Measurements from ENCODE around the gene BBS9. TPM values are rescaled to one million over a fixed set of nuclear protein-coding genes. Genes with fewer than 3 reads are reported as not detected.

BBS9 gene
- total RNA-seq, 4 donors from 2014 or later = 22.0 to 72.5 (median 35.9) TPM

GRCh38 chr7:33626869-33627268 lies 497.5 kb downstream of the BBS9 start:
- no peak for DNase-seq (ENCODE audit: low spot score in 2 of 2)
- no peaks in the 10 kb centered on the region for H3K4me1 ChIP-seq
- H3K36me3 ChIP-seq = peaks cover 0 to 17% (median 0%) of the 10 kb centered on the region in 3 donors
- 92 to 97% methylated on average over 2 of the region's 2 CpGs for WGBS, 2 donors
- no peaks in the 10 kb centered on the region for H3K27me3 ChIP-seq
- TF ChIP-seq, protein P1, sequence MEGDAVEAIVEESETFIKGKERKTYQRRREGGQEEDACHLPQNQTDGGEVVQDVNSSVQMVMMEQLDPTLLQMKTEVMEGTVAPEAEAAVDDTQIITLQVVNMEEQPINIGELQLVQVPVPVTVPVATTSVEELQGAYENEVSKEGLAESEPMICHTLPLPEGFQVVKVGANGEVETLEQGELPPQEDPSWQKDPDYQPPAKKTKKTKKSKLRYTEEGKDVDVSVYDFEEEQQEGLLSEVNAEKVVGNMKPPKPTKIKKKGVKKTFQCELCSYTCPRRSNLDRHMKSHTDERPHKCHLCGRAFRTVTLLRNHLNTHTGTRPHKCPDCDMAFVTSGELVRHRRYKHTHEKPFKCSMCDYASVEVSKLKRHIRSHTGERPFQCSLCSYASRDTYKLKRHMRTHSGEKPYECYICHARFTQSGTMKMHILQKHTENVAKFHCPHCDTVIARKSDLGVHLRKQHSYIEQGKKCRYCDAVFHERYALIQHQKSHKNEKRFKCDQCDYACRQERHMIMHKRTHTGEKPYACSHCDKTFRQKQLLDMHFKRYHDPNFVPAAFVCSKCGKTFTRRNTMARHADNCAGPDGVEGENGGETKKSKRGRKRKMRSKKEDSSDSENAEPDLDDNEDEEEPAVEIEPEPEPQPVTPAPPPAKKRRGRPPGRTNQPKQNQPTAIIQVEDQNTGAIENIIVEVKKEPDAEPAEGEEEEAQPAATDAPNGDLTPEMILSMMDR (IDR thresholded peaks at IDR 0.05) = no peak
- TF ChIP-seq EP300 (IDR thresholded peaks at IDR 0.05) (no peak), POLR2A (IDR thresholded peaks at IDR 0.05) (no peak)
- H3K4me3 ChIP-seq = no peak overlapping the region
- H3K9me3 ChIP-seq = peaks cover 0 to 14% (median 0%) of the 10 kb centered on the region in 4 donors
- no peak overlapping the region for H3K27ac ChIP-seq

GRCh38 chr7:33627741-33628140 lies 498.4 kb downstream of the BBS9 start:
- TF ChIP-seq POLR2A (IDR thresholded peaks at IDR 0.05) (no peak), EP300 (IDR thresholded peaks at IDR 0.05) (no peak)
- TF ChIP-seq, protein P1 (IDR thresholded peaks at IDR 0.05) = no peak
- H3K36me3 ChIP-seq = peaks cover 0 to 17% (median 0%) of the 10 kb centered on the region in 3 donors
- WGBS, 2 donors = 45 to 49% methylated on average over 3 of the region's 3 CpGs

DNA sequence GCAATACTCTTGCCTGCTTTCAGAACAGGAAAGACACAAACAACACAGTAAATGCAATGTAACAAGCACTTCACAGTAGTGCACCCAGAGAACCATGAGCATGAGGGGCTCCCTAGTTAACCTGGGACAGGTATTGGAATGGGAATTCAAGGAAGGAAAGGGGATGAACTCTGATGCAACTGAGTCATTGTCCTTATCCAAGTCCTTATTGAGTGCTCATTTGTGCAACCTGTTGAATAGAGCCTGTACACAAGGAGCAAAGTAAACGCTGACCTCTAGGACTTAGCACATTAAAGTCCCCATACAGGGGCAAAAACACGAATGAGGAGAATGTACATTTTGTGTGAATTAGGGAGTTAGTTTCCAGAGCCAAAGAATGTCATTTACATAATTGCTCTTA lies 499.5 kb downstream of the BBS9 start:
- DNase-seq (ENCODE audit: low spot score in 2 of 2) = no peak
- peaks cover 0 to 19% (median 0%) of the 10 kb centered on the region in 3 donors for H3K36me3 ChIP-seq
- no peaks in the 10 kb centered on the region for H3K27me3 ChIP-seq
- no peak overlapping the region for H3K4me3 ChIP-seq
- 77 to 82% methylated on average over 2 of the region's 2 CpGs for WGBS, 2 donors
- TF ChIP-seq EP300 (IDR thresholded peaks at IDR 0.05) (no peak), POLR2A (IDR thresholded peaks at IDR 0.05) (no peak)
- TF ChIP-seq, protein P1 (IDR thresholded peaks at IDR 0.05) = no peak
- no peaks in the 10 kb centered on the region for H3K4me1 ChIP-seq
- H3K27ac ChIP-seq = no peak overlapping the region
- peaks cover 0 to 14% (median 0%) of the 10 kb centered on the region in 4 donors for H3K9me3 ChIP-seq

More at GRCh38 chr7:33627741-33628140, 498.4 kb downstream of the BBS9 start:
- Histone ChIP-seq H3K4me1 (no peaks in the 10 kb centered on the region), H3K9me3 (peaks cover 0 to 14% (median 0%) of the 10 kb centered on the region in 4 donors), H3K27ac (no peak overlapping the region), H3K4me3 (no peak overlapping the region), H3K27me3 (no peaks in the 10 kb centered on the region)
- no peak for DNase-seq (ENCODE audit: low spot score in 2 of 2)

DNA sequence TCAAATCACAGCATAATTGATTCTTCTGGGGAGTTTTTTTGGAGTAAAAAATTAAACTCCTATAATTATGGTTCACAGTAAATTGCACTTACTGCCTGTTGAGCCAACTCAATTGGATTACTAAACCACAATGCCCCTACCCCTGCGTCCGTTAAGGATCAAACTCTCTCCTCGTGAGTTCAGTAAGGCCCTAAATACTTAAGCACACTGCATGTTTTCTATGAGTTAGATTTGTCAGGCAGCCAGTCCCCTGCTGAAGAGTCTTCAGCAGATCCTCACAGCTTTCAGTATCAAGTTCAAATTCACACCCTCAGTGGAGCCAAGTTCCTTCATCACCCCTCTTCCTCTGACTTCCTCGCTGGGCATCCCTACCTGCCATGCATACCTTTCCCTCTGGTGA lies 501.0 kb downstream of the BBS9 start:
- Histone ChIP-seq H3K4me1 (no peaks in the 10 kb centered on the region), H3K27ac (no peak overlapping the region), H3K4me3 (no peak overlapping the region), H3K9me3 (peaks cover 0 to 14% (median 0%) of the 10 kb centered on the region in 4 donors), H3K36me3 (peaks cover 0 to 30% (median 0%) of the 10 kb centered on the region in 3 donors), H3K27me3 (no peaks in the 10 kb centered on the region)
- TF ChIP-seq, protein P1 (IDR thresholded peaks at IDR 0.05) = no peak
- no peak for TF ChIP-seq POLR2A (IDR thresholded peaks at IDR 0.05)
- TF ChIP-seq EP300 (IDR thresholded peaks at IDR 0.05) = no peak
- DNase-seq (ENCODE audit: low spot score in 2 of 2) = no peak
- WGBS, 2 donors = 89 to 94% methylated on average over 4 of the region's 4 CpGs

- H3K36me3 ChIP-seq = peaks cover 0 to 16% (median 0%) of the 10 kb centered on the region in 3 donors
Observed at GRCh38 chr7:33632322-33632721, 503.0 kb downstream of the BBS9 start.

More at GRCh38 chr7:33632322-33632721, 503.0 kb downstream of the BBS9 start:
- TF ChIP-seq EP300 (IDR thresholded peaks at IDR 0.05) (no peak), POLR2A (IDR thresholded peaks at IDR 0.05) (no peak)
- TF ChIP-seq, protein P1 (IDR thresholded peaks at IDR 0.05) = no peak
- no peak overlapping the region for H3K4me3 ChIP-seq
- H3K4me1 ChIP-seq = peaks cover 0 to 3% (median 0%) of the 10 kb centered on the region in 4 donors
- peaks cover 0 to under 1% (median 0%) of the 10 kb centered on the region in 4 donors for H3K9me3 ChIP-seq
- DNase-seq (ENCODE audit: low spot score in 2 of 2) = no peak
- no peak overlapping the region for H3K27ac ChIP-seq
- 95% methylated on average over 24 of the region's 24 CpGs for WGBS, 2 donors
- no peaks in the 10 kb centered on the region for H3K27me3 ChIP-seq

Measured in tibial nerve (tissue), 4 donors.